Hematopoietic multipotent progenitor cell treated with erythropoietin and hydrocortisone succinate and interleukin-3 and kit ligand, for 6 days (in vitro differentiated cells): ENCODE results near the gene BMPER.
A peak's percentile ranks its signal among the peaks of the same experiment; 100 is the strongest.

Source experiments
- DNase-seq: peaks from one replicate; pipeline ENCODE4 v3.0.0-alpha.2; 2015

Gene BMPER

DNA sequence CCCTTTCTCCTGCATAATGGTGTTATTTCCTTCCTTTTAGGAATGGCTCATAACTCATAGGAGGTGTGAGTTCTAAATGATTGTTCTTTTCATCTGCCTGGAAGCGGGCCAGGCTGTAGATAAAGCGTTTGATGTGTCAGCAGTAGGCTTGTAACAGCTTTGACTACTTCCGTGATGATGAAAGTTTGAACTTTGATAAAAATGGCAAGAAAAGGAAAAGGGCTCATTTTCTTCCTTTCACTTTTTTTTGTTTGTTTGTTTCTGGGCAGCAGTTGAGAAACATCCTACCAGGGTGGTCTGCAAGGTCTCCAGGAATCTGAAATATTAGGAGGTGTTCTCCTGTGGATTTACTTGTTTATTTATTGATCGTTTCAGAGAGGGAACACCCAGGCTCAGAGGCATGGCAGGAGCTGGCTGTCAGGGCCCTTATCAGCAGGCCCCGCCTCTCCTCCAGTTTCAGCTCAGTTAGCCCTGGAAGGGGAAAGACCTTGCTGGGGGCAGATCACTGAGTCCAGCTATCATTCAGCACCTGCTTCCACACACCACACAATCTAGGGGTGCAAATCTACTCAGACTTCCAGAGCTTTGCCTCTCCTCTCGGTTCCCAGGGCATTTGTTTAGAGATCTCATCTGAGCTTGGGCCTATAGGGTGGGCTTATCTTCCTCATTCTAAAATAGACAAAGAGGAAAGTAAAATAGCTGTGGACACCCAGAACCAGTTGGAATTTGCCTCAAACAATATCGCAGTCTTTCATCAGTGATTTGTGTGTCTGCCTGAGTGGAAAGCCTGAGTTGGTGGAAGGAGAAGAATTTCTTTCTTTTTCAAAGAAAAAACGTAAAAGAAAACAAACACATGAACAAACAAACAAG, 130.9 kb downstream of the BMPER start:
- peak; percentile 75 for DNase-seq

DNA sequence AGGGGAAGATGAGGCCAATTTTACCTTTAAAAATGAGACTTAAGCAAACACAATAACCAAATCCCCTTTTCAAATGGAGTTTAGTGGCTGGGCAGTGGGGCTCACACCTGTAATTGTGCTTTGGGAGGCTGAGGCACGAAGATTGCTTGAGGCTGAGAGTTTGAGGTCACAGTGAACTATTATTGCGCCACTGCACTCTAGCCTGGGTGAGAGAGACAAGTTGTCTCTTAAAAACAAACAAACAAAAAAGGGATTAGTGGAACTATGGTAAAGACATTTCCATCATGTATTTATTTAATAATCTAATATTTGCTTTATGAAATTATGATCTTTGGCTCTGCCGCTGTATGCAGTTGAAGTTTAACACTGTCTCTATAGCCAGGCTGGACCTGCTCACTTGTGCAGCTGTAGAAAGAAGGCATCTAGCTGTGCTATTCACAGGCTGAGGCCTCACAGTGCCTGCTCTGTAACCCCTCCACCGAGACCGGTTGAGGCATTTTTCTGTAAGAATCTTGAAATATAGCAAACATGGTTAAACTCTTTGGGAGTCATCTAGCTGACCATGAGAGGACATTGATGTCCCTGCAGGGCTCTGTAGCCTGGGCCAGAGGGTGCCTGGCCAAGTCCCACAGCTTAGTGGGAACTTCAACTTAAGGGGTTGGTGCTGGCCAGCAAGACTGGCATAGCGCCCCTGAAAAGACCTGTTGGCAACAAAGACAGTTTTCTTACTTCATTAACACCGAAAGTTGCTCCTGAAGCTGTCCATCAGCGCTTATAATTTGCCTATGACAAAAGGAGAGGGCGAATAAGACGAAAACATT, 131.8 kb downstream of the BMPER start:
- no peak for DNase-seq

DNA sequence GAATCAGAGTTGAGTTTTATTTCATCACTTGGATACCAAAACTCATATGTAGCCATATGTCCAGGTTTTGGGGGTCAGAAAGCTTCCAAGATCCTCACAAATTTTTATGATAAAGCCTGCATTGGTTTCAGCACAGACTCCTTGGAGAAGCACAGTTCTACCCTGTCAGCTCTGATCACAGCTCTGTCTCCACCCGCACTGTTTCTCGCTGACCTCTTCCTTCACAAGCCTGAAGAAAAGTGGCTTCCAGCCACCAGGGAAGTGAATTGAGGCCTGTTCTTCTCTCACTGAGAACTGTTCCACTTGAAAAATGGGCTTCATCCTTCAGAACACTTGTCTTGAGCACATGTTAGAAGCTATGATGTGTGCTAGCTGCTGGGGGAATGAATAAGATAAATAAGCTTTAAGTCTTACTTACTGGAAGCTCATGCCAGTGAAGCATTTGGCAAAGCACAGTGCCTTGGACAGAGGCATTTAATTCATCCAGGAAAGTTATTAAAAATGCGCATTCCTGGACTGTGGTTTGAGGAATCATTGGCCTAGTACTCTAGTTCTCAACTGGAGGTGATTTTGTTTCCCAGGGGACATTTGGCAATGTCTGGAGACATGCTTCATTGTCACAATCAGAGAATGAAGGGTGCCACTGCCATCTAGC, 133.6 kb downstream of the BMPER start:
- no peak for DNase-seq

DNA sequence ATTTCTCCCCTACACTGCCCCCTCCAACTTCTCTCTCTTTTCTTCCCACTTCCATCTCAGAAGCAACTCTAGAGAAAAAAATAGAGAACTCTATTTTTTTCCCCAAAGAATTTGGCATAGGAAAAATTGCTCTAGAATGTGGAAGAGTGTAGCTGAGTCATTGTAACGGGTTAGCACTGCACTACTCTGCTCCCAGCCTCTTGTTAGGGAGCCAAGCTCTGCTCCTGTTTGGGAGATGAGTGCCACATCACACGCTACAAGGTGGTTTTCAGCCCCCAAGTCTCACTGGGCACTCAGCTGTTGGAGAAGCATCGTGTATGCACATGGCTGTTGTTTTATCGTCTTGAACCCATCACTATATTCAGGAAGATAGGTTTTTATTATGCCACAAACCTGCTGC, 136.4 kb downstream of the BMPER start:
- no peak for DNase-seq

DNA sequence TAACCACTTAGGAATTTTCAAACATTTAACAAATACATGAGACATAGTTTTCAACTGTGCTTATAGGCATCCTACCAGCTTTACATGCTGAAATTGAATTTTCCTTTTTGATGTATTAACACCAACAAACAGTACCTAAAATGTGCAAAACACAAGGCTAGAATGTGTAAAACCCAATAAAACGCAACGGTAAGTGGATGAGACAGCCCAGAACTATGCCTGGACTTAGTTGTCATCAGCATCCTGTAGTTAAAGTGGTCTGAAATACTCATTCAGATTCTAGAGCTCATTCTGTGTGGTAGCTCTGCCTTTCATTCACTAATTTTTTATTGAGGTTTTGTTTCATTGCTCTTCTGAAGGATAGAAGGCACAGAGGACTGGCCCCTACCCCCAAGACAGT, 137.1 kb downstream of the BMPER start:
- no peak for DNase-seq

DNA sequence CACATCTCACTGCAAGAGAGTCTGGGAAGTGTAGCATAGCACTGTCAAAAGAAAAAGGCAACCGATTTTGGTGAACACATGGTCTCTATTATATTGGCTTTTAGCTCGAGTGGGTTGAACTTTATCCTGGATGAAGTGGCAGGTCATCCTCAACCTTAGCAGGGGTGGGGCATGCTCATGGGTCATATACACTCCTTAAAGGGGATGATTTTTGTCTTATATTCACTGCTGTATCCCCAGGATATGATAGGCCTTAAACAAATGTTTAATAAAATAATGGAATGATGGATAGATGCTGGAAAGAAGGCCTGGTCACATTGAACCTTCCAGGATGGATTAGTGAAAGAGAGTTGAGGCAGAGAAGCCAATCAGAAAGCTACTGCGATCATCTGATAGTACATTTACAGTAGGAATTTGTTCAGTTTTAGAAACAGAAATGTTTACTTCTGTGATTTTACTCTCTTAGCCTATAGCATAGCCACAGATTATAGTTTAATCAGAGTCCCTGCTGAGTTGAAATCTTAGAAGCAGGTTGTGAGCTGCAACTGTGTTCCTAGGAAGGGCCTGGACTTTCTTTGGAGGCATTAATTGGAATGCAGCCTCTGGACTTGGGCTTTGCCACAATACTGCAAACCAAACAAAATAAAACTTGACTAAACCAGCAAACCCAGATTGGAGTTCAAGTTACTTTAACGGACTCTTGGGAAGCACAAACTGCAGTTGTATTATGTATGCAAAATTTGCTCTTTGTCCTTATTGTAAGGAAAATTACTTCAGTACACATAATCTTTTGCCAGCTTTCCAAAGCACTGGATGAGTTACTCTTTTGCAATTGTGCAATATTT, 138.3 kb downstream of the BMPER start:
- DNase-seq: no peak

DNA sequence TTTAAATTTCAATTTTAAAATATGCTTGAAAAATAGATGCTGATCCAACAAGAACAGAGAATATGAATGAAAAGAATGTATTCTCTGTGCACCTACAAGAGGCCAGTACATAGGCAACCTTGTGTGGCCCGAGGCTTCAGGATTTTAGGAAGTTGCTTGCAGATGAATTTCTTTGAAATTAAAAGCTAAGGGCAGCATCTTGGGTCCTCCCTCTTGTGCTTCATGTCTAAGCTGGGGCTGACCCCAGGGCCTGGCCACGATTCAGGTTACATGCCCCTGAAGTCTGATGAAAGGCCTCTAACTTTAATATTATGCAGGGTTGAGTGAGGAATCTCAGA, 138.9 kb downstream of the BMPER start:
- no peak for DNase-seq

DNA sequence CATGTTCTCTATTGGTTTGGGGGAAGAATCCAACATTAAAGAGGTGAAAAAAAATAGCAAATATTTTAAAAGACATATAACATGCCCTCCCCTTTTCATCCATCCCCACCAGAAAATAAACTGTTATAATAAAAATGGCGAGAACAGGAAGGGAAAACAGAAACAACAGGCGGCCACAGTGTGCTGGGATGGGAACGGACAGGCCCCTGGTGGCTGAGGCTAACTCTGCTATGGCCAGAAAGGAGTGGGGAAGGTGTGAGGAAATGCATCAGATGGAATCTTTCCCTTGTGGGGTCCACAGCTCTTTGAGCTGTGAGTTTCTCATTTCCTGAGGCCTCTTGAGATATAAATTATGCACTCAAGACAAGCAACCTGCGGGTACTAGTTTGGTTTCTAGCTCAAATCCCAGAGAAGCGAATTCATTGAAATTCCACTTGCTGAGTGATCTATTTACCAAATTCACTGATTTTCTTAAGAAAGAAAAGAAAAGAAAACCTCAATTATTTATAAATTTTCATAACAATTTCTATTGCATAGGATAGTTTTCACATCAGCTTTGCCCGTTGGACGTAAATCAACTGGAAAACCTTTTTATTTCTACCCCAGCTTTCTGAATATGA, 139.5 kb downstream of the BMPER start:
- no peak for DNase-seq

DNA sequence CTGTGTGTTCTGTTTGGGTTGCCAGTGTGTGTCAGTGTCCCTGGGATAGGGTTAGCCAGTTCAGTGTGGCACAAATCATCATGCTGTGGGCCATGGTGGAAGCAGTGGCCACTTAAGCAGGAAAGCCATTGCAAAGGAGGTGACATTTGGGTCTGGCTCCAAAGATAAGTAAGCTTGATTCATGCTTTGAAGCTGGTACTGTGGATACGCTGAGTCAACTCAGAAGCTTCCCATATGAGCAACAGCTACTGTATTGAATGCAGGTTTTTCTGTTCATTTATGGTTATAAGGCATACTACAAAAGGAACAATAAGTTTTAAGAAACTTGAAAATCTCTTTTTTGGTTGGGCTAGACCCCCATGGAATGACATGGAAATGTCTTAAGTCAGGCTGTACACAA, 143.1 kb downstream of the BMPER start:
- DNase-seq: no peak

DNA sequence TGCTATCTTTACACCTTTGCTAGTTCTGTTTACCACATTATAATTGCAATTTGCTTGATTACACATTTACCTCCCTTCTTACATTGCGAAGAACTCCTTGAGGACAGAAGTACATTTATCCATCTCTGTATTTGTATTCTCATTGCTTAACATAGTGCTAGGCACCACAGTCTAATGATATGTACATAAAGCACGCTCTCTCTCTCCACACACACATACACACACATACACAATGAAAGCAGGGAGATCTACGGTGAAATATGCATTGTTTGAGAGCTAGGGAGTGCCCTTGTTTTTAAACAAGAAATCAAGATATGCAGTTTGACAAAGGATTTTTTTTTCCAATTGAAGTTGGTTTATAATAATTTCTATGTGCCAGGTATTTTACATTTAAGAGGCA, 148.7 kb downstream of the BMPER start:
- no peak for DNase-seq

DNA sequence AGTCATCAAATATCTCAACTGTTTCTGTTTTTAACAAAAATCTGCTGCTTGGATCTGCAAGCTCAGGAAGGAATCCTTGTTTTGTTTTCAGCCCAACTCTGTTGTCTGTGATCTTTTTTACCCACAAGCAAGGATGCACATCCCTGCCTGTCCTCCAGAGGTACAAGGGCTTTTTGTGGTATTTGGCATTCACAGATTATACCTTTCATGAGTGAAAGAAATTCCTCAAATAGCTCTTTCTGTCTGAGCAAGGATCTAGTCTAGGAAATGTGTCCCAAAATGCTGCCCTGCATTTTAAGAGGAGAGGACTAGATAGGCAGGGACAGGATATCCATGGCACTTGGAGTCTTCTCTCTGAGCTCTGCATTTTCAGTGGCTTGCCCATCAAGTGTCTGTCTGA, 151.8 kb downstream of the BMPER start:
- no peak for DNase-seq

DNA sequence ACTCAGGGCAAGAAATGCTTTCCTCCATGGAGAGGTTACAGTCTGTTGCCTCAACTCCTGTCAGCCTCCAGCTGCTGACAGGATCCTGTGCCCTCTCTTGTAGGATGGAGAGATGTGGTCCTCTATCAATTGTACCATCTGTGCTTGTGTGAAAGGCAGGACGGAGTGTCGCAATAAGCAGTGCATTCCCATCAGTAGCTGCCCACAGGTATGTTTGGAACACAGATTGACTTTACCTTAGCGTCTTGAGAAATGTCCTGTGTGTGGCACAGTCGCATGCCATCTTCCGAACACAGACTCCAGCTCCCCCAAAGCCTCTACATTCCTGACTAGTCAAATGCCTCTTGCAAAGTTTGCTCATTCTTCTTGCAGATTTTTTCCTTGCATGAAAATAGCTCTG, 152.6 kb downstream of the BMPER start:
- DNase-seq: no peak

DNA sequence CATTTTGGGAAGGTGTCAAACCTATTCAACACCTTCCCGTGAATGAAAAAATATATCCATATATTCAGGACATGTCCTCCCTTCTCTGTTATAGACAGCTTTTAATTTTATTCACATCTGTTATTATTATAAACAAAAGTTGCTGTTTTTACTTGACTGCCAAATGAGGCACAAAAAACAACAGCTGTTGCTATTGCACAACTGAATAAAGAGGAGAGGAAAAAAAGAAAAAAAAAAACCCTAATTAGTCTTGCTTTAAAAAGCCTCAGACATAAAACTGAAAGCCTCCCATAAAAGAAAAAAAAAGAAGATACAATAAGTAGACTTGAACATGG, 153.4 kb downstream of the BMPER start:
- no peak for DNase-seq

DNA sequence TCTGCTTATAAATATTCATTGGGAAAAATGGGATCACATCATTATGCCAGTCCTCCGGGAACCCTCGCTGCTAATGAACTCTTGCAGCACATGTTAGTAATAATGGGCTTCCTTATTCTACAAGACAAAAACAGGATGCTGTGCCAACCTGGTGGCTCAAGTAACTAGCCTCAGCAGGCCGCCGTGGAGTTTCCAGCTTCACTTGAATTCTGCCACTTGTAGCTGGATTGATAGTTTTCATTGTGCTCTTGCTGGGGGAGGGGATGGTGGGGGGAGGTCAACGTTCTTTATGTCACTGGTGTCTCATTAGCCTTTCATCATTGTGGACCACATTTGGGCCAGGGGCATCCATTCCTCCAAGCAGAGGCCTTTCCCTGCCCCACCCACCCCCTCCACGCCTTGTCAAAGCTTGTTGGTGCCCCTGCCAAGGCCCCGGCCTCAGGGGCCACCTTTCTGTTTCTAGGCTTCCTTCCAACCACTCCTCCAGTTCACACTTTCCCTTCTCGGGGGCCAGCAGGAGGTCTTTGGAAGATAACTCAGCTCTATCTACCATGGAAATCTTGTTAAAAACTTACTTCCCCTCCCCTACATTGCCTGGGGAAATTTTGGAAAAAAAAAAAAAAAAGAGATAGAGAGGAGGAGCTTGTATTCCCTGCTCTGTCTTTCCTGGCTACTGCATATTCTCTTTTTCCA, 153.9 kb downstream of the BMPER start:
- DNase-seq: no peak

DNA sequence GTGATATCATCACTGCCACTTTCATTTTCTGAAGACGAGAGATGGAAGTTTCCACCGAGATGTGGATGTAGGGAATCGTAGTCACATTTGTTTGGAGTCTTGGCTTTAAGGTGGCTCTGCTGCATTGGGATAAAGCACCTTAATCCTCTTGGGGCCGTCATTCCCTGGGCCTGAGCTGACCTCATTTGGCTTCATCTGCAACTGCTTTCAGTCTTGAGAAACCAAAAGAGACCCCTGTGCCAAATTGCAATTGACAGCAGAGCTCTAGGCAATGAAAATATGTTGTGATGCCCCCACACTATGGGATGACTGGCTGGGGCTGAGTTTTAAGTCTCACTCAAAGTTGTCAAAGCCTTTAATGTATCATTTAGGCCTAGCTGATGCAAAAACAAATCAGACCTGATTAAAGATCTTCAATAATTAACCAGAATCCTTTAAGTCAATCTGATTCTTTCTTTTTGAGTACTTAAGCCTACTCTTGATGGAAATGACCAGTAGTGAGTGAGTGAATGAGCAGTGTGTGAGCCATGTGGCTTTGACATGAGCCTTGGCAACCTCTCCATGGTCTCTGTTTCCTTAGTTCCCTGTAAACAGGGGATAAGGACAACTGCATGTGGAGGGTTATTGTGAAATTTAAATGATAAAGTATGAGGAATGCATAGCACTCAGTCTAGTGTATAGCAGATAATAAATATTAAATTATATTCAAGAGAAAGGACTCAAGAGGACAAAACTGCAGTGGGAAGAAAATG, 155.0 kb downstream of the BMPER start:
- no peak for DNase-seq

DNA sequence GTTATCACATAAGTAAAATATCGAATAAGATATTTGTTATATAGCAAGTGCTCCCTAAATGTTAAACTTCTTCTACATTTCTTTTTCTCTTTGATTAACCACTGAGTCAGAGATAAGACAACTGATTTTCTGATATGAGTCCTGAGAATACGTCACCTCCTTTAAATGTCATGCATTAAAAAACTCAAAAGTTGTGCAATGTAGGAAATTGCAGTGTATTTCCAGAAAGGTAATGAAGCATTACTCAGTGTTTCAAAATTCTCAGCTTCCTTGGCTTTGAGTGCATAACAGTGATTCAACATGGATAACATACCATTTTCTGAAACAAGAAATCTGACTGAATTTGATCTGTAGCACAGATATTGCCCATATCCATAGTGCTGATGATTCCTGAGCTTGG, 155.8 kb downstream of the BMPER start:
- DNase-seq: no peak

DNA sequence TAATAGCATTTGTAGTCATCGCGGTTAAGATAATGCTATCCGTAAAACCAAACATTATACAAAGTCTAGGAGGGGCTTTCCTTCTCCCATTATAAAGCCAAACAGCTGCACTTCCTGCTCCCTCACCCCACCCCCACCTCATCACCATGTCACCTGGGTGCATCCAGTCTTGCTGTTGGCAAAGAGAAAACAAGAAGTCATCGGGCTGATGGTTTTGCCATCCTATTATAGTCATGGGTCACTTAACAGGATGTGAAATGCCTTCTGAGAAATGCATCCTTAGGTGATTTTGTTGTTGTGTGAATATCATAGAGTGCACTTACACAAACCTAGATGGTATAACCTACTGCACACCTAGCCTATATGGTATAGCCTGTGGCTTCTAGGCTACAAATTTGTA, 157.0 kb downstream of the BMPER start:
- DNase-seq: no peak

DNA sequence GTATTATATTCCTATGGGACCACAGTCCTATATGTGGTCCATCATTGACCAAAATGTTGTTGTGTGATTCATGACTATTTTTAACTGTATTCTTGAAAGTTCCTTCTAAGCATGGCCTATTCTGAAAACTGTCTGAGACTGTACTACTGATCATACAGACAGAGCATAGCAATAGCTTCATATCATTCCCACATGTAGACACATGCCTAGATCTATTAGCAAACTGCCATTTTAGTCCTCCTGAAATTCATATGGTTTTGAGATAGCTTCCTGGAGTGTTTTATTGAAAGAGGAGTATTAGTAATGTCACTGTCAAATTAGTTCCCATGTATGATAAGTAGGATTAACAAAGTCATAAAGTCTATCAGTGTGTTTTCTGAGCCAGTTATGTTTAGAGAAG, 157.5 kb downstream of the BMPER start:
- no peak for DNase-seq

DNA sequence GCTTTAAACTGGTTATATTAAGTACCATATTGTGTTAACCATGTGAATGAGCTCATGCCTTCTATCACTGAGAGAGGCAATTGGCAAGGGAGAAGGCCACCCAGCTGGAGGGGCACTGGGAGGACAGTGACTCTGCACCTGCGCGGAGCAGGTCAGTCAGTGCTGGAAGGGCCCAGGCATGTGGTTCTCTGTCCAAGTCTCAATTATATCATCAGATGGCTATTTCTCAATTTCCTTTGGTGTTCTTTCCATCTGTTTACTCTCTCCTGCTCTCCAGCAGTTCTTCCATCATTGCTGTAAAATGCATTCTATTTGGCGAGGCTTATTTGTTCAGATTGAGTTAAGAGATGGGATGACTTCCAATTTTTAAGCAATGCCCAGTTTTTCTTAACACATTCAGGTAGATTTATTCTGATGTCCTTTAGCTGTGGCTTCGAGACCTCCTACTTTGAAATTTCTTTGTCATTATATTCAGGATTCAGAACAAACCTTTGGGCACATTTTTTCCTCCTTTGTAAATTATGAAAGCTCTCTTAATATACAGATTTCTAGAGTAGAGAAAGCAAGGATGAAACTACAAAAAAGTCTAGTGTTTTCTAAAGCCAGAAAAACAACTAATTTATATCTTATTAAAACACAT, 159.3 kb downstream of the BMPER start:
- DNase-seq: no peak

DNA sequence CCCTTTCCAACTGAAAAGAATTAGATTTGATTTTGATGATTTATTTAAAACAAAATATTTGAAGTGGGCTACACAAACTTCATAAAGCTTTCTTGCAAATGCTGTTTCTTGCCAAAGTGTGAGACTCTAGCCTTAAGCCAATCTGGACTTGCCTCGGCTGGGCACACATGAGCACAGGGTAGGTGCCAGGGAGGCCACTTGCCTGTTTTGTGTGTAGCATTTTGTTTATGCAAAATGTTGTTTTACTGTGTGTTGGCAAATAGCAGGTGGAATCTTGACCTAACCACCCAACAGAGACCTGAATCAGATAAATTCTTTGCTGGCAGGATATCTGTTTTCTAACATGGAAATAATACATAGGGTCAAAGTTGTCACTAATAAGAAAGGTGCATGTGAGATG, 161.1 kb downstream of the BMPER start:
- no peak for DNase-seq
